Common myeloid progenitor, CD34-positive (primary cell): ENCODE data around the gene MBD3L2B.
"Not testable (repeated sequence)": the region's sequence is repeated elsewhere in the genome, so short reads cannot be mapped to it uniquely, and the experiment has no call there.

Source experiments
- CTCF ChIA-PET: fragments of 350-600 bp; sonication (Branson Sonifier 250); formaldehyde crosslinking; loops from one replicate; lab custom pipeline; 2021; ENCODE audit warnings: antibody characterized with exemption; lab: Charles Lee
- POLR2A ChIA-PET: fragments of 350-600 bp; sonication (Branson Sonifier 250); formaldehyde crosslinking; loops from one replicate; lab custom pipeline; 2021; ENCODE audit warnings: antibody characterized with exemption; lab: Charles Lee
- DNase-seq, 3 donors: peaks; one replicate each; pipeline versions ENCODE4 v3.0.0 to v3.0.0-alpha.2; 2013
- H3K27ac ChIP-seq, 2 experiments: 1 replicate in 1 of 2; 2 replicates in 1 of 2; pipeline ENCODE4 v1.7.0; 2013; ENCODE audit warnings: inconsistent platforms in 2 of 2, low read length in 2 of 2, mild to moderate bottlenecking in 2 of 2, low read depth in 1 of 2, moderate library complexity in 1 of 2; ENCODE audit not compliant: severe bottlenecking in 2 of 2, insufficient read depth in 1 of 2, poor library complexity in 1 of 2
- H3K27me3 ChIP-seq, 5 experiments: replicated peaks in 2 of 5; 1 replicate in 3 of 5; 2 replicates in 2 of 5; pipeline versions ENCODE4 v1.6.1 to v1.7.0; 2013; ENCODE audit warnings: low read length in 4 of 5, mild to moderate bottlenecking in 2 of 5, moderate library complexity in 2 of 5, inconsistent platforms in 1 of 5; ENCODE audit not compliant: insufficient read depth in 5 of 5, control insufficient read depth in 4 of 5
- H3K36me3 ChIP-seq, 4 experiments: 1 replicate in 2 of 4; 2 replicates in 2 of 4; pipeline versions ENCODE4 v1.6.1 to v1.7.0; 2013; ENCODE audit warnings: low read length in 3 of 4, control low read depth in 1 of 4, mild to moderate bottlenecking in 1 of 4; ENCODE audit not compliant: control insufficient read depth in 4 of 4, insufficient read depth in 4 of 4
- H3K4me1 ChIP-seq, 4 experiments: 1 replicate in 3 of 4; 2 replicates in 1 of 4; pipeline versions ENCODE4 v1.6.1 to v1.7.1; 2013; ENCODE audit warnings: low read length in 3 of 4, mild to moderate bottlenecking in 3 of 4, control low read depth in 1 of 4, inconsistent platforms in 1 of 4, moderate library complexity in 1 of 4; ENCODE audit not compliant: control insufficient read depth in 4 of 4, insufficient read depth in 4 of 4; ENCODE audit errors: control extremely low read depth in 1 of 4
- H3K4me3 ChIP-seq, 7 experiments: 1 replicate in 4 of 7; 2 replicates in 3 of 7; pipeline versions ENCODE4 v1.5.1 to v1.7.0; 2013; ENCODE audit warnings: mild to moderate bottlenecking in 7 of 7, low read length in 6 of 7, moderate library complexity in 6 of 7, inconsistent platforms in 2 of 7, low read depth in 2 of 7, control low read depth in 1 of 7; ENCODE audit not compliant: insufficient read depth in 4 of 7, control insufficient read depth in 1 of 7; ENCODE audit errors: extremely low read depth in 1 of 7
- H3K9me3 ChIP-seq, 5 experiments: 1 replicate in 4 of 5; 2 replicates in 1 of 5; pipeline versions ENCODE4 v1.6.1 to v1.7.1; 2013; ENCODE audit warnings: low read length in 4 of 5, mild to moderate bottlenecking in 2 of 5, inconsistent platforms in 1 of 5, low read depth in 1 of 5, moderate library complexity in 1 of 5; ENCODE audit not compliant: control insufficient read depth in 4 of 5, insufficient read depth in 2 of 5; ENCODE audit errors: control extremely low read depth in 1 of 5
- WGBS: methylation state at CpG from one replicate; pipeline ENCODE4 v1.1.5; 2013; ENCODE audit not compliant: insufficient coverage; 5-methylcytosine and 5-hydroxymethylcytosine counted together

The MBD3L2B gene

DNA sequence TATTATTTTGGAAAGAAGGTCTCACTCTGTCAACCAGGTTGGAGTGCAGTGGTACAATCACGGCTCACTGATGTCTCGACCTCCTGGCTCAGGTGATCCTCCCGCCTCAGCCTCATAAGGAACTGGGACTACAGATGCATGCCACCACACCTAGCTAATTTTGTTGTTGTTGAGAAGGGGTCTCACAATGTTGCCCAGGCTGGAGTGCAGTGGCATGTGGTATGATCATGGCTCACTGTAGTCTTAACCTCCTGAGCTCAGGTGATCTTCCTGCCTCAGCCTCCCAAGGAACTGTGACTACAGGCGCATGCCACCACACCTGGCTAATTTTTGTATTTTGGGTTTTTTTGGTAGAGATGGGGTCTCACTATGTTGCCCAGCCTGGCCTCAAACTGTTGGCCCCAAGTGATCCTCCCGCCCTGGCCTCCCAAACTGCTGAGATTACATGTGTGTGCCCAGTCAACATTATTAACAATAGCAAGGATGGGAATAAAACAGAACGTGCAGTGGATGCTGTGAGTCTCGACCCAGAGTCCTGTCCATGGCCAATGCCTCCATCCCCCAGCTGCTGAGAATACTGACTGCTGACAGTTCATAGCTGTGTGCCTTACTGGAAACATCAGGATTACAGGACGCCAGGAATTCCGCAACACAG lies 42.7 kb upstream of the MBD3L2B start:
- H3K36me3 ChIP-seq = no peaks in the 10 kb centered on the region
- POLR2A ChIA-PET = no interaction called here
- no peaks in the 10 kb centered on the region for H3K9me3 ChIP-seq
- H3K27me3 ChIP-seq = no peaks in the 10 kb centered on the region
- CTCF ChIA-PET = no interaction called here
- H3K4me1 ChIP-seq = peaks cover 0 to 4% (median 0%) of the 10 kb centered on the region in 4 experiments
- no peak overlapping the region for H3K27ac ChIP-seq
- WGBS = 95% methylated on average over 6 of the region's 9 CpGs
- peak in 2 of 3 donors; percentile 44 to 48 for DNase-seq
- no peak overlapping the region for H3K4me3 ChIP-seq

DNA sequence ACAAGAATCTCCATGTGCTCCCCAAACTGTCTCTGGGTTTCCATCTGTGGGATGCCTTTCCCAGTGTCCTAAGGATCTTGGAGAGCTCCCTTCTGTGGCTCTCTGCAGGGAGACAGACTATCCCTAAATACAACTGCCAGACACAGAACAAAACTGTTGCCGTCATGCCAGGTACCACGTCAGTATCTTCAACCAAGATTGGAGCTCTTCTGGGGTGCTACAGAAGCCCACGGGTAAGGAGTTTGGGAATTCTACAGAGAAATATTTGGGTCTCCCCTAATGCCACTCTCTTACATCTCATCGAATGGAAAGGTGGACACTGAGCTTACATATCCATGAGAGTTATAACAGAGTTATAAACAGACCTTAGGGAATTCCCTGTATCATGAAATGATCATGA lies 42.1 kb upstream of the MBD3L2B start:
- Histone ChIP-seq H3K4me1 (no peaks in the 10 kb centered on the region), H3K27me3 (no peaks in the 10 kb centered on the region), H3K9me3 (no peaks in the 10 kb centered on the region), H3K4me3 (no peak overlapping the region), H3K27ac (no peak overlapping the region), H3K36me3 (no peaks in the 10 kb centered on the region)
- ChIA-PET CTCF (no interaction called here), POLR2A (no interaction called here)
- DNase-seq = peak in 2 of 3 donors; percentile 40 to 55
- WGBS = 90% methylated on average over 2 of the region's 4 CpGs

DNA sequence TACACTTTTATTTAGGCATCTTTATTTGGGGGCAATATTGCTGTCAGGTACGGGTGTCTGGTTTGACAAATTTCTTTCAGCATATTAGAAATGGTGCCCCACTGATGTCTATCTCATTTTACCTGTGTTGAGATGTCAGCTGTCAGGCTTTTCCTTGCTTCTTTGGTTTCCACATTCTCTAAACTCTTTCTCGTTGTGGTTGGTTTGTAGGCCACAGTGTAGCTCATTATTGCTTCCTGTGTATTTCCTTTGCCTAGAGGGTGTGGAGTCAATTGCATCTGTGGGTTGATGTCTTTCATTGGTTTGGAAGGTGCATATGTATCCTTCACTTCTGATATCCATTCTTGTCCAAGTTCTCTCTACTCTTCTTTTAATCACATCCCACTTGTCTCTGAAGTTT lies 38.7 kb upstream of the MBD3L2B start:
- H3K9me3 ChIP-seq, H3K27me3 ChIP-seq, POLR2A ChIA-PET, CTCF ChIA-PET, DNase-seq, H3K27ac ChIP-seq, H3K36me3 ChIP-seq, H3K4me1 ChIP-seq, H3K4me3 ChIP-seq: not testable (repeated sequence)
- WGBS = no CpG with 5 or more reads among the region's 2 CpGs

DNA sequence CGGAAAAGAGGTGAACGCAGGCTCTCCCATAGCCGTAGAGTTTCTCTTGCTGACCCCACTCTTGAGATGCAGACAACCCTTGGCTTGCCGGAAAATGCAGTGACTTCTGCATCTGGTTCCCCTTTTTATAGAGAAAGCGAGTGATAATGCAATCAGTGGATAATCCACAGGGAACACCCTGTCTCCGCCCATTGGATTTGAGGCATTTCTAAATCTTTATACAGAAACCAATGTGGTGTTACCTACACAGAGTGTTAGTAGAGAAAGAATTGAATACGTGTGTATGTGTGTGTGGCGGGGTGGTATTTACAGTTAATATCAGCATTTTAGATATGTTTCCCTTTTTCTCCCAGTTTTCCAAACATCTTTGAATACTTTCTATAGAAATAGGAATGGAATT lies 37.3 kb upstream of the MBD3L2B start, which contains the start of gene MBD3L3:
Gene MBD3L3, minus strand, starts transcription at position 101 of the 400 bp plus-strand sequence. Its CDS starts 71 bp downstream, at position 30.
- H3K27me3 ChIP-seq, DNase-seq, H3K4me1 ChIP-seq, H3K36me3 ChIP-seq, H3K4me3 ChIP-seq, H3K27ac ChIP-seq, CTCF ChIA-PET, POLR2A ChIA-PET, H3K9me3 ChIP-seq: not testable (repeated sequence)
- no CpG with 5 or more reads among the region's 8 CpGs for WGBS

DNA sequence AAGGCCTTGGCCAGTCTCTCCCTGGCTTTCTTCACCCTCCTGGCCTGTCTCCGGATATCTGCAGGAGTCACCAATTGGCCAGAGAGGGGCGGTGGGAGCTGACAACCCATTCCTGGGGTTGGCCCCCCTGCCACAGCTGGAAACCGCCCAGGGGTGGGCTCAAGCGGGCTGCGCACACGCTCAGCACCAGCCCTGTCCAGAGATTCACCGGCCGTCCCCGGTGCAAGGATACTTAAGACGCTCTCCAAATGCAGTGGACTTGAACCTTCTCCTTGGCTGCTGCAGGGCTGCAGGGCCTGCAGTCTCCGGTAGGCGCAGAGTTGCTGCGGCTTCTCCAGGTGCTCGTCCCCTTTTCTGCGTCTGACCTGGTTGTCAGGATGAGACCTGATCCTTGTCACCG lies 35.1 kb upstream of the MBD3L2B start:
- H3K27me3 ChIP-seq, H3K9me3 ChIP-seq, H3K4me3 ChIP-seq, H3K36me3 ChIP-seq, H3K27ac ChIP-seq, H3K4me1 ChIP-seq, DNase-seq, CTCF ChIA-PET, POLR2A ChIA-PET: not testable (repeated sequence)
- WGBS = 97% methylated on average over 6 of the region's 16 CpGs

DNA sequence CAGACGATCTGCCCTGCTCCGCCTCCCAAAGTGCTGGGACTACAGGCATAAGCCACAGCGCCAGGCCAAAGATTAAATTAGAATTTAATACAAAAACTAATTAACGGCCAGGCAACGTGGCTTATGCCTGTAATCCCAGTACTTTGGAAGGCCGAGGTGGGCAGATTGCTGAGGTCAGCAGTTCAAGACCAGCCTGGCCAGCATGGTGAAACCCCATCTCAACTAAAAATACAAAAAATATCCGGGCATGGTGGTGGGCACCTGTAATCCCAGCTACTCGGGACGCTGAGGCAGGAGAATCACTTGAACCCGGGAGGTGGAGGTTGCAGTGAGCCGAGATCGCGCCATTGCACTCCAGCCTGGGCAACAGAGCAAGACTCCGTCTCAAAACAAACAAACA lies 34.4 kb upstream of the MBD3L2B start:
- DNase-seq, H3K9me3 ChIP-seq, H3K27ac ChIP-seq, H3K4me1 ChIP-seq, H3K4me3 ChIP-seq, CTCF ChIA-PET, H3K27me3 ChIP-seq, H3K36me3 ChIP-seq, POLR2A ChIA-PET: not testable (repeated sequence)
- 96% methylated on average over 3 of the region's 14 CpGs for WGBS

DNA sequence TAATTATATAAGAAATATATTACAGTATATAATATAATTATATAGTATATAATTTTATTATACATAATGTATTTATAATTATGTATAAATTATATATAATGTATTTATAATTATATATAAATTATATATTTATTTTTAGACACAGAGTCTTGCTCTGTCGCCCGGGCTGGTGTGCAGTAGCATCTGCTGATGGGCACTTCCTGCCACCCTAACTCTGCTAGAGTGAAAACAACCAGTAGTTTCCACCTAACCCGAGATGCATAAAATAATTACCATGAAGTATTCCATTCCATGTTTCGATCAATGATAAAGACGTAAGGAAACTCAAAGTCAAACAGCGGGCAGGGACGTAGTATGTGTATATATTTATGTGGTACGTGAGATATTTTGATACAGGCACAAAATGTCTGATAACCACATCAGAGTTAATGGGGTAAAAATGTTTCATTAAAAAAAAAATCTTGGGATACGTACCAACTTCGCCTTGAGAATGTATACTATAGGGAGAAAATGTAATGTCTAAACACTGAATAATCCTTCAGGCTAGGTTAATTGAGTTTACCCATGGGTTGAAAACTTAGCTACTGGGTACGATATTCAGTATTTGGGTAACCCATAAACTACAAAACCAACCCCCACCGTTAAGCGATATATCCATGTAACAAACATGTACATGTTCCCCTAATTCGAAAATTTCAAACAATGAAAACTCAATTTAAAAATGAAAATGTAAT lies 33.6 kb upstream of the MBD3L2B start:
- CTCF ChIA-PET, H3K36me3 ChIP-seq, H3K4me3 ChIP-seq, POLR2A ChIA-PET, H3K27ac ChIP-seq, H3K9me3 ChIP-seq, DNase-seq, H3K4me1 ChIP-seq, H3K27me3 ChIP-seq: not testable (repeated sequence)
- 97% methylated on average over 4 of the region's 14 CpGs for WGBS
